OCI-M2 (cell line): Measurements from ENCODE around the gene PHLDA3.

ENCODE experiments used
- DNase-seq: peaks from one replicate; lab custom pipeline; 2025; ENCODE audit not compliant: unreplicated experiment; lab: John Stamatoyannopoulos, UW

Gene PHLDA3

DNA sequence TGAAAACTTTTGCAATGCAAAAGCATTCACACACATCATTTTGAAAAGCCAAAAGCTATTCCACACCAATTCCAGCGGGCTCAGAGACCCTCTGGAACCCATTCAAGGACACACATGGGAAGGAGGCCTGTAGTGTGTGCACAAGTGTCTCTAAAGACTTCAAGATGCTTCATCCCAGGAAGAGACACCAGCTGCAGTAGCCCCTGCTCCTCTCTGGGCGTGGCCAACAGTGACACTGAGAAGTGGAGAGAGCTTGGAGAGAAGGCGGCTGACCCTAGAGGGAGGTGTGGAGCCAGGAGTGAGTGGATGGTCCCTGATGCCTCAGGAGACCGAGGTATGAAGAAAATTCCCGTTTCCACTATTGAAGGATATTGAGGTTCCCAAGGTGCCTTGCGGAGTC, 32.6 kb downstream of the PHLDA3 start:
- no peak for DNase-seq

DNA sequence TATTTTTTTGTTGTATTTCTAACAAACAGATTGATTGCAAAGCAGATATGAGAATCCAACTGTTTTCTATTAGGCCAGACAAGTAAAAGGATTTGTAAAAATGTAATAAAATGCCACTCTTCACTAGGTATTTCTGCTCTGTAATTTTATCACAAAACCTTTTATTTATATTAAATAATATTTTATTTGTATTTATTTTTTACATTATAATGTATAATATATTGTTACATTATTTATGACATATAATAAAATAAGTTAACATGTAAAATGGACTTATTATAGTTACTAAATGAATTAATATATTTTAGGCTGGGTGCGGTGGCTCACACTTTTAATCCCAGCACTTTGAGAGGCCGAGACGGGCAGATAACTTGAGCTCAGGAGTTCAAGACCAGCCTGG, 34.7 kb downstream of the PHLDA3 start:
- DNase-seq: no peak

DNA sequence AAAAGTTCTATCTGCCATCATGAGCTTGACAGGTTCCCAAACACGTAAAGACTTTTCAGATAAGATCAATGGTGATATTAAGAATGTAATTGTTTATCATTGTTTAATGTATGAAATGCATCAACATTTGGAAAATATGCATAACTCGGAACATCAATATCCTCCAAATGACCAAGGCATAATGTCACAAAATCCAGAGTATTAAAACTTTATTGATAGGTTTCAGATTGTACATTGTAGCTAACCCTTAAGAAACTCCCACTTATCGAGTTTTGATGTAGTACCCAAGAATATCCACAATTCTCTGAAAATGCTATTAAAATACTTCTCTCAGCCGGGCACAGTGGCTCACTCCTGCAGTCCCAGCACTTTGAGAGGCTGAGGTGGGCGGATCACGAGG, 35.4 kb downstream of the PHLDA3 start:
- DNase-seq: no peak

DNA sequence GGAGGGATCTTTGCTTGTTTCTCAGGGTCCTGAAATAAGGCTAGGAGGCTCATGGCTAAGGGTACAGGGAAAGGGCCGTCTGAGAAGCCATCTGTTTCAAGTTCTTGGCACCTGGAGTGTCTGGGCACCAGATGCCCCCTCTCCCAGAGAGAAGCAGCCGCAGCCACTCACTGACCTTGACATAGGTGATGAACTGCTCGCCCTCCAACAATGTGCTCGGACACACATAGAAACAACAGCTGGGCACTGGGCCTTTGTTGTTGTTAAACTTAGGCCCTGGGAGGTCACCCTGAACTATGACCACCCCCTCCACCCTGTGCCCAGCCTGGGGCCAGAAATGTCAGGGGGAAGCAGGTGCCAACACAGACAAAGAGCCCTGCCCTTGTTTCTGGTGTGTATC, 38.2 kb downstream of the PHLDA3 start:
- DNase-seq: no peak

DNA sequence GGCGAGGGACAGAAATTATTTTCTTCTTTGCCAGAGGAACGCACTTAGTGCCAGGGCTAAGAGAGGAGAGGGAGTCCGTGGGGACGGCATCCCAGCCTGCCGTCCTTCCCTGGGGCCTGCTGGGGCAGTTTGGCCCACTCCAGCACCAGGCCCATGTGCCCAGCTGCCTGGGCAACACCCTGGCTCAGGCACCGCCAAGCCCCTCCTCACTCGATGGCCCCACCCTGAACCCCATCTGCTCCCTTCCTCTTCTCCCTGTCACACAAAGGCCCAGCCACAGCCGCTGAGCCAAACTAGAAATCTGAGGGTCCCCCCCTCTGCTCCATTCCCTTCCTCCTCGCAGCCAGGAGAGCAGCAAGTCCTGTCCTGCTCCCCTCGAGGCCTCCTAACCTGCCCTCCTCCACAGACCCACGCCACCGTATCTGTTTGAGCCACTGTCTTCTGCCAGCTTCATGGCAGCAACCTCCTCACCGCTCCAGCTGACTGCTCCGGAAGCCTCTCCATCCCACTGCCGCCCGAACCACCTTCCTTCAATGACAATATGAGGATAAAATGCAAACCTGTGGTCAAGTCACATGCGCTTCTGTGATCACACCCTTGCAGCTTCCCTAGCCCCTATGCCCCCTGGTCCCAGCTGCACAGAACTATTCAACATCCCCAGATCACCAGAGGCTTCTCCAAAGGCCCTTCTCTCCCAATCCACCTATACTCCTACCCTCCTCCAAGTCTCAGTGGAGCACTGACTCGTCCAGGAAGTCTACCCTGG, 39.1 kb downstream of the PHLDA3 start:
- no peak for DNase-seq

DNA sequence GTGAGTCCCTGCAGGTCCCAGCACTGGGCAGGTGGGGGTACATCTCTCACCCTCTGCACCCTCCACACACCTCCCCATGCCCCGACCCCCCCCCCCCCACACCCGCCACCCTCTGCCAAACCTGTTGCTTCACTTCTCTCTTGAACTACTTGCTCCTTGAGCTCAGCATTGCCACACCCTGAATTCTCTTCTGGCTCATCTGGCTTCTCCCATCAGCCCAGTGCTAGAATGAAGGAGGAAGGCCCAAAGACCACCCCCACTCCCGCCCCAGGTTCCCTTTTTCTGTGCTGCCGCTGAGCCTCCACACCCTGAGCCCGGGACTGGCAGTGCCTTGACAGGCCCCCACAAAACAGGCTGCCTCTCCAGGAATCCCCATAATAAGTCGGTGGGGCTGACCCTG, 41.0 kb downstream of the PHLDA3 start:
- DNase-seq: no peak

DNA sequence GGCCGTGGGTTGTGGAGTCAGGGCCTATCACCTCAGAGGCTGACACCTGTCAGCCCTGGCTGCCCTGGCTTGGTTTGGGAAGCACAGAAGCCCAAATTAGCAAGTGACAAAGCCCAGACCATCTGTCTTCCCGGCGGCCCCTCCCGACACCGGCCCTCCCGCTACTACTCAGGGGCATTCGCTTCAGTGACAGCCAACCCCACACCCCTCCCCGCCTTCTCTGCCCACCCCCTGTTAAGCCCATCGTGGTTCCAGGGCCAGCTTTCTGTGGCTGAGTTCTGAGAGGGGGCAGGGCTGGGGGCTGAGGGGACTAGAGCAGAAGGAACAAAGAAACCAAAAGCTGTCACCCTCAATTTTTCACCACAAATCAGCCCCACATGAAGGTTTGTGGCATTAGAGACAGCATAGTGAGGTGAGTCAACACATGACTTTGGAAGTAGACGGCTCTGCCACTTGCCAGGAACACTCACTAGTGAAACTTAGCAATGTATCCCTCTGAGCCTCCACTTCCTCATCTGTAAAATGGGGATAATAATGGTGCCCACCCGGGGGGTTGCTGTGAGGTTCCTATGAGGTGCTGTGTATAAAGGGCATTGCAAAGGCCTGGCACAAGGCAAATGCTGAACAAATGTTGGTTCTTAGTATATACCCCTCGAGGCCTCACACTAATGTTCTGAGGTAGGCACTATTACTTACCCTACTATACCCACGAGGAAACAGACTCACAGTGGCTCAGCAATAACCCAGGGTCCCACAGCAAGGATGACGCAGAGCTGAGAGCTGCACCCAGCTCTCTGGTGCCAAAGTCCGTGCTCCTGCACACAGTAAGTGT, 42.3 kb downstream of the PHLDA3 start:
- DNase-seq: no peak

DNA sequence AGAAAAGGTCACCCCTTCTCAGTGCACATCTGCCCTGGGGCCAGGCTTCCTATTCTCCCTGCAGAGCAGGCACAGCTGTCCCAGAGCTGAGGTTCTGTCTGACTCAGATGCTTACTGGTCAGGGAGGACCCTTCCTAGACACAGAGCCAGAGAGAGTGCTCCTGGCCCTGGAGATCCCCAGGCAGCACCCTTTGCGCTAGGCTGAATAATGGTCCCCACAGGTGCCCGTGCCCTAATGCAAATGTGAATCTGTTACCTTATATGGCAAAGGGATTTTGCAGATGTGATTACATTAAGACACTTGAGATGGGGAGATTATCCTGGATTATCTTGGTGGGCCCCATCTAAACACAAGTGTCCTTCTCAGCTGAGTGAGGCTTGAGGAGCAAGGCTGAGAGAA, 44.8 kb downstream of the PHLDA3 start:
- no peak for DNase-seq

DNA sequence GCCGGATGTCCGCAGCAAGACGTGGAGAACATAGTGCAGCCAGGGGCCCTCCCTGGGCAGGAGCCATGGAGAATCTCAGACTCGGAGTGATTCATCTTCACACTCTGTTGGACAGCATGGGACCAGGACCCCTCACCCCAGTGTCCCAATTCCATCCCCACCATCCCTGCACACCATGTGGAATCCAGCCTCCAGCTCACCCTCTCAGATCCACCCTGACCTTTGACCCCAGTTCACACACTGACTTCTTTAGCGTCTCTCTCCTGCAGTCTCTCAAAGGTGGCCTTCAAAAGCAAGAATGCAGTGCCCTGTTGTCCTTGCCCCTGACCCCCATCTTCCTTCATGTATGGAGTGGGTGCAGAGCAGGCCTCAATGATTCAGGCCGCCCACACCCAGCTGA, 45.3 kb downstream of the PHLDA3 start:
- DNase-seq: no peak

DNA sequence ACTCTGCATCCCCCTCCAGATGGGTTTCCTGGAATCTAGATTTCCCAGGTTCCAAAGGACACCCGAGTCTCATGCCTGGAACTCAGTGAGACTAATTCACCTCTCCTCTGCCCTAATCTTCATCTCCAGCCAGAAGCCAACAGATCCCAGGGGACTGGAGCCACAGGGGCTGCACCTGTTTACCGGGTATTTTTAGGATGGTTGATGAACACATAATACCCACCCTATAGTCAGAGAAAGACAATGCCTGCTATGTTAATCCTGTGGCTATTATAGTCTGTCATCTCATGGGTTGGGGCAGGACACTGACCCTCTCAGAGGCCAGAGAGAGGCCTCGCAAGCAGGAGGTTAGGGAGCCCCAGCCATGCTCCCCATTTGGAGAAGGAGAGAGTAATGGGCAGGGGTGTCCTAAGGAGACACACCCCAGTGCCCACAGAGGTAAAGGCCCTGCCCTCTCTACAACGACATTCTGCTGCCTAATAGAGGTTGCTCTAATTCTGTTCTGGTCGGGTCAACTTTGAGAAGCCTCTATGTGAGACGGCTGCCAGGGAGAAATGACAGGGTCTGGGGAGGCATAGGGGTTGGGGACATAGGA, 46.5 kb downstream of the PHLDA3 start:
- no peak for DNase-seq

DNA sequence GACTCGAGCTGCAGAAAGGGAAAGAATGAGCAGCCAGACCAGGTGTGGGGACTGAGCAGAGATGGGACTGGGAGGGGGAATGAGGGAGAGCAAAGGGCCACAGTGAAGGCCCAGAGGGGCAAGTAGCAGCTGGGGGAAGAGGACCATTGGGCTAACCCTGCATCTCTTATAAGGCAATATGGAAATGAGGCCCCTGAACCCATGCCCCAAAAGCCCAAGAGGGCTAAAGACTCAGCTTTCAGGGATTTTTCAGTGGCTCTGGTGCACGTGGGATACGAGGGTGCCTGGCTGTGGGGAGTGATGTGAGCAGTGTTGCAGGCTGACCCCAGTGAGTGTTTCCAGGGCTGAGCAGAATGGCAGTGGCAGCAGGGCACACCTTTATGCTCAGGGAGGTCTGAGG, 47.0 kb downstream of the PHLDA3 start:
- no peak for DNase-seq

DNA sequence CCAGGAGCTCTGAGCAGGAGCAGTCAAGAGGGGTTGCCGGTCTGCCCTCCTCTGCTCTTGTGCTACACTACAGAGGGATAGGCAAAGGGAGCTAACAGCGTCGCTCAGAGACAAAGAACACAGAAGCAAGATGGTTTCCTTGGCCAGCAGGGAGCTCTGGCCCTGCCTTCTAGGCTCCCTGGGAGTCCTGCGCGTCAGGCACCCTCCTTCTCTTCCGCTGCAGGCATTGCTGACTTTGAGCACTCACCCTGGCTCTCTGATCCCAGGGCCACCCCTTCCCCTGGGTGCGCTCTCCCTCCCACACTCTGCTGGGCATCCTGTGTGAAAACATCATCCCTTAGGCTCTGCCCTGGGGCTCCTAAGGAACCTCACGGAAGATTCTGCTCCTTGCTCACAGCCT, 47.9 kb downstream of the PHLDA3 start:
- no peak for DNase-seq

DNA sequence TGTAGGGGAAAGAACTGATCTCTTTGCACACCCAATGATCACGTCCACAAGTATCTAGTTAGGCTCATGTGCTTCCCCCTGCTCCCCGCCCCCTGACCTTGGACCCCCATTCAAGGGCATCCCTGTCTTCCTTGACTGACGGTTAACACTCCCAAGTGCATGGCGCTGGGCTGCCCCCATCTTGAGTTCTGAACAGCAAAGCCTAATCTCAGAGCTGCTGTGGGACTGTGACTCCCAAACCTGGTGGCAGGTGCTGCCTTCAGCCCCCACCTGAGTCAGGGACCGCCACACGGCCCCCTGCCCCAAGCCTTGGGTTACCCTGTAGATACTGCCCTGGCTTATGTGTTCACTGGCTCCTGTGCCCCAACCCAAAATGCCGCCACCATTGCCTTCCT, 48.4 kb downstream of the PHLDA3 start:
- no peak for DNase-seq

DNA sequence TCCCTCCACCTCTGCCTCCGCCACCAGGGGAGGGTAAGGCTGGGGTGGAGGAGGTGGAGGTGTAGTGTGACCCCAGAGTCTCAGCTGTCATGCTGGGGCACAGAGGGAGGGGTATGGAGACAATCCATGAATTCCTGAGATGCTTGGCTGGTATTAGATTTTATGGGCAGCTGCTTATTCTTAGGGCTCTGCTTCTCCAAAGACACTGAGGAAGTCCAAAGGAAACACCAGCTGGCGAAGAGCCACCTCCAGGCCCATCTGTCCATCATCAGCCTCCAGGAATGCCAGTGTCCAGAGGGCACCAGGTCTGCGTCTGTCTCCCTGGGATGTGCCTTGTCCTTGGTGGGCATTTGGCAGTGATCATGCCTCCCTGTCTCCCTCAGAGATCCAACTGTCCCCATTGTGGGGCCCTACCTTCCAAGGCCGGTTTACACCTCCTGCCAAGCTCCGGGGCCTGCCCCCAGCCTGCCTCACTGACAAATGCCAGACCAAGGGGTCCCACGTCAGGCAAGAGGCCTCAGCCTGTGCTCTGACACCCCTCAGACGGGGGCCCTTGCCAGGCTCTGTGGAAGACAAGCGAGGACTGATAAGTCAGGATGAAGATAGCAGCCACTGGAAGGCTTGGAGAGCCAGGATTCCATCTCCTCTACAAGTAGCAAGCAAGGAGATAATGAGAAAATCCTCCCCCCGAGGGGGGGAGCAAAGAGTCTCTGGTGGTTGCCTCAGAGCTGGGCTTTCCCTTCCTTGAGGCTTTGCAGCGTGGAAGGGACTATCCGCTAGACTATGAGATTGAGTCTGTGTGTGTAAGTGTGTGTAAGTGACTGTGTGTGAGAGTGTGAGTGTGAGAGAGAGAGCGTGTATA, 49.0 kb downstream of the PHLDA3 start:
- no peak for DNase-seq

DNA sequence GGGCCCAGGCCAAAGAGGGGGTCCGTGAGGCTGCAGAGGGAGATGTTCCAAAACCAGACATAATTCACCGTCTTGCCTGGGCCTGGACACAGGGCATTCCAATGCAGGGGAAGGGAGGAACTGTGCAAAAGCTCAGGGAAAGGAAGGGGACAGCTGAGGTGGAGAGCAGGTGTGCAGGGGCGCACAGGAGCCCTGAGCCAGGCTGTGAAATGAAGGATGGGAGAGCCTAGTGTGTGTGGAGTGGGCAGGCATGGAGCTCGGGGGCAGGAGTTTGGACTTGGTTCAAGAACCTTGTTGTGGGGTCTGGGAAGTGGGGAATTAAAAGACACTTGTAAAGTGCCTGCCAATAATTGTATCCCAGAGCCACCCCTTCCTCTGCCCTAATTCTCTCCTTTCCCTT, 49.7 kb downstream of the PHLDA3 start:
- no peak for DNase-seq

DNA sequence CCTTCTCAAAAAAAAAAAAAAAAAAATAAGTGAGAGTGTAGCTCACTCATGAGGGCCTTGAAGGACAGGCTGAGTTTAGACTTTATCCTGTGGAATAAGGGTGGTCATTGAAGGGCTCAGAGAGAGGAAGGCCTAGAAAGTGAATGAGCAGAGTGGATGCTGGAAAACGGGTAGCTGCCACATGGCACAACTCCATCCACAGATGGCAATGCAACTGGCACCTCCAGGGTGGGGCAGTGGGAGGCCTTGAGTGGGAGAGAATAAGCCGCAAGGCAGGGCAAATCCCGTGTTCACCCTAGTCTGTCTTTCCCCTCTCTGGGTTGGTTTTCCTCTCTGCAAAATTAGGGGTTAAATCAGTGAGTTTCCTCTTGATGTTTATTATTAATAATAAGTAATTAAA, 50.5 kb downstream of the PHLDA3 start:
- no peak for DNase-seq
